Thymus (tissue), 11 donors: Measurements from ENCODE around the gene TSPAN9. TPM values are rescaled to one million over a fixed set of nuclear protein-coding genes. Genes with fewer than 3 reads are reported as not detected.

ENCODE experiments used
- DNase-seq, 9 donors: peaks; one replicate each; pipeline ENCODE4 v3.0.0-alpha.2; 2013; ENCODE audit warnings: low spot score in 9 of 9, low read depth in 6 of 9, missing footprints in 1 of 9
- H3K27ac ChIP-seq, 2 donors: one replicate each; pipeline ENCODE4 v1.5.1; 2013; ENCODE audit warnings: control low read depth in 1 of 2, low read depth in 1 of 2, low read length in 1 of 2, mild to moderate bottlenecking in 1 of 2, moderate library complexity in 1 of 2
- H3K27me3 ChIP-seq, 2 donors: one replicate each; pipeline ENCODE4 v1.5.1; 2013; ENCODE audit warnings: low read length in 1 of 2; ENCODE audit not compliant: control insufficient read depth in 2 of 2, insufficient read depth in 1 of 2
- H3K36me3 ChIP-seq, 2 donors: one replicate each; pipeline ENCODE4 v1.5.1; 2013; ENCODE audit warnings: low read length in 1 of 2, mild to moderate bottlenecking in 1 of 2, moderate library complexity in 1 of 2; ENCODE audit not compliant: control insufficient read depth in 2 of 2, insufficient read depth in 2 of 2
- H3K4me1 ChIP-seq, 2 donors: one replicate each; pipeline ENCODE4 v1.5.1; 2013; ENCODE audit warnings: low read length in 2 of 2; ENCODE audit not compliant: control insufficient read depth in 2 of 2, insufficient read depth in 2 of 2
- H3K4me3 ChIP-seq, 2 donors: one replicate each; pipeline ENCODE4 v1.5.1; 2013; ENCODE audit warnings: low read length in 2 of 2, control low read depth in 1 of 2, mild to moderate bottlenecking in 1 of 2
- H3K9me3 ChIP-seq, 2 donors: one replicate each; pipeline ENCODE4 v1.5.1; 2013; ENCODE audit warnings: low read length in 1 of 2, mild to moderate bottlenecking in 1 of 2; ENCODE audit not compliant: control insufficient read depth in 2 of 2, insufficient read depth in 1 of 2
- WGBS: extraction: QIAGEN DNeasy Blood & Tissue Kit; methylation state at CpG from one replicate; pipeline ENCODE4 v1.1.7; 2013; 5-methylcytosine and 5-hydroxymethylcytosine counted together
- polyA plus RNA-seq: library from polyadenylated mRNA; stranded (reverse); fragments of 200-250 nt; gene quantifications from one replicate; pipeline ENCODE4 v1.2.3, GENCODE V29; 2013
- total RNA-seq: library from RNA; stranded (reverse); fragments of 120-200 nt; gene quantifications from one replicate; pipeline ENCODE4 v1.2.4, GENCODE V29; 2013
- donor health status: healthy.

The TSPAN9 gene
- total and polyA plus RNA-seq, 2 donors, result 4.9 to 10.2 TPM

- Histone ChIP-seq H3K27ac (no peak overlapping the region), H3K9me3 (no peaks in the 10 kb centered on the region), H3K4me3 (no peak overlapping the region), H3K36me3 (no peaks in the 10 kb centered on the region), H3K27me3 (peaks cover 0 to 48% of the 10 kb centered on the region in 2 donors), H3K4me1 (no peaks in the 10 kb centered on the region)
- 97% methylated on average over 5 of the region's 5 CpGs for whole genome bisulfite sequencing
- no peak for DNase-seq
Observed at GRCh38 chr12:3154006-3154405, 76.8 kb downstream of the TSPAN9 start.

GRCh38 chr12:3155702-3156370 lies 78.7 kb downstream of the TSPAN9 start:
- Histone ChIP-seq H3K4me3 (no peak overlapping the region), H3K27ac (no peak overlapping the region), H3K4me1 (no peaks in the 10 kb centered on the region), H3K36me3 (no peaks in the 10 kb centered on the region), H3K9me3 (no peaks in the 10 kb centered on the region), H3K27me3 (peaks cover 0 to 37% of the 10 kb centered on the region in 2 donors)
- no peak for DNase-seq
- 79% methylated on average over 15 of the region's 15 CpGs for WGBS

GRCh38 chr12:3157581-3158323 lies 80.6 kb downstream of the TSPAN9 start:
- peaks cover 0 to 19% of the 10 kb centered on the region in 2 donors for H3K27me3 ChIP-seq
- H3K4me3 ChIP-seq, result no peak overlapping the region
- 83% methylated on average over 17 of the region's 17 CpGs for WGBS
- no peaks in the 10 kb centered on the region for H3K4me1 ChIP-seq
- H3K27ac ChIP-seq, result no peak overlapping the region
- DNase-seq, result no peak
- H3K9me3 ChIP-seq, result peaks cover 0 to 3% of the 10 kb centered on the region in 2 donors
- H3K36me3 ChIP-seq, result no peaks in the 10 kb centered on the region

- Histone ChIP-seq H3K4me3 (no peak overlapping the region), H3K36me3 (no peaks in the 10 kb centered on the region), H3K27me3 (peaks cover 0 to 18% of the 10 kb centered on the region in 2 donors), H3K27ac (no peak overlapping the region), H3K4me1 (no peaks in the 10 kb centered on the region), H3K9me3 (peaks cover 0 to 3% of the 10 kb centered on the region in 2 donors)
- WGBS, result 87% methylated on average over 11 of the region's 11 CpGs
- no peak for DNase-seq
Observed at GRCh38 chr12:3158851-3159465, 81.8 kb downstream of the TSPAN9 start.

- DNase-seq, result no peak
- Histone ChIP-seq H3K4me3 (no peak overlapping the region), H3K4me1 (no peaks in the 10 kb centered on the region), H3K36me3 (no peaks in the 10 kb centered on the region), H3K27me3 (peaks cover 0 to 12% of the 10 kb centered on the region in 2 donors), H3K27ac (no peak overlapping the region), H3K9me3 (peaks cover 0 to 3% of the 10 kb centered on the region in 2 donors)
- WGBS, result 96% methylated on average over 3 of the region's 3 CpGs
Observed at GRCh38 chr12:3160081-3160480, 82.9 kb downstream of the TSPAN9 start.

- WGBS, result 92% methylated on average over 6 of the region's 6 CpGs
- Histone ChIP-seq H3K4me3 (no peak overlapping the region), H3K9me3 (peaks cover 0 to 3% of the 10 kb centered on the region in 2 donors), H3K36me3 (no peaks in the 10 kb centered on the region), H3K27me3 (peaks cover 0 to 8% of the 10 kb centered on the region in 2 donors), H3K27ac (no peak overlapping the region), H3K4me1 (no peaks in the 10 kb centered on the region)
- no peak for DNase-seq
Observed at GRCh38 chr12:3161861-3162260, 84.7 kb downstream of the TSPAN9 start.

GRCh38 chr12:3164454-3165077 lies 87.4 kb downstream of the TSPAN9 start:
- WGBS, result 90% methylated on average over 11 of the region's 11 CpGs
- Histone ChIP-seq H3K27ac (no peak overlapping the region), H3K4me3 (no peak overlapping the region), H3K36me3 (no peaks in the 10 kb centered on the region), H3K27me3 (peaks cover 0 to 11% of the 10 kb centered on the region in 2 donors), H3K9me3 (peaks cover 0 to 3% of the 10 kb centered on the region in 2 donors), H3K4me1 (peaks cover 0 to 3% of the 10 kb centered on the region in 2 donors)
- DNase-seq, result no peak

GRCh38 chr12:3165078-3165980 lies 88.2 kb downstream of the TSPAN9 start:
- Histone ChIP-seq H3K4me3 (no peak overlapping the region), H3K9me3 (peaks cover 0 to 3% of the 10 kb centered on the region in 2 donors), H3K36me3 (no peaks in the 10 kb centered on the region), H3K27me3 (peaks cover 0 to 11% of the 10 kb centered on the region in 2 donors), H3K4me1 (peaks cover 0 to 4% of the 10 kb centered on the region in 2 donors), H3K27ac (no peak overlapping the region)
- 88% methylated on average over 22 of the region's 22 CpGs for WGBS
- no peak for DNase-seq
